Adipose tissue (tissue), 3 donors: ENCODE results near the gene PGAM2. TPM values are rescaled to one million over a fixed set of nuclear protein-coding genes. Genes with fewer than 3 reads are reported as not detected.

Source experiments
- H3K27ac ChIP-seq: one replicate; pipeline ENCODE4 v1.5.1; 2013; ENCODE audit warnings: low read depth, low read length
- WGBS, 3 donors: extraction: QIAGEN DNeasy Blood & Tissue Kit; methylation state at CpG; one replicate each; pipeline ENCODE4 v1.1.7; 2013; 5-methylcytosine and 5-hydroxymethylcytosine counted together
- polyA plus RNA-seq, 3 donors: library from polyadenylated mRNA; stranded (reverse); fragments of 200-250 nt; gene quantifications; one replicate each; pipeline ENCODE4 v1.2.3, GENCODE V29; 2013
- donor health status: healthy with polysubstance abuse.
- donor health status: Bipolar disorder and iron deficiency.
- donor health status: healthy.

Gene PGAM2
- polyA plus RNA-seq, result 1 to 10 TPM; 1.3 to 5.4 (median 2.1) TPM

GRCh38 chr7:44065431-44066110 lies at the start of gene PGAM2:
Gene PGAM2 (minus strand): TSS chr7:44065567. CDS start chr7:44065529, 38 bp downstream.
- 22 to 30% (median 22%) methylated on average over 14 of the region's 14 CpGs for WGBS, 3 donors

DNA sequence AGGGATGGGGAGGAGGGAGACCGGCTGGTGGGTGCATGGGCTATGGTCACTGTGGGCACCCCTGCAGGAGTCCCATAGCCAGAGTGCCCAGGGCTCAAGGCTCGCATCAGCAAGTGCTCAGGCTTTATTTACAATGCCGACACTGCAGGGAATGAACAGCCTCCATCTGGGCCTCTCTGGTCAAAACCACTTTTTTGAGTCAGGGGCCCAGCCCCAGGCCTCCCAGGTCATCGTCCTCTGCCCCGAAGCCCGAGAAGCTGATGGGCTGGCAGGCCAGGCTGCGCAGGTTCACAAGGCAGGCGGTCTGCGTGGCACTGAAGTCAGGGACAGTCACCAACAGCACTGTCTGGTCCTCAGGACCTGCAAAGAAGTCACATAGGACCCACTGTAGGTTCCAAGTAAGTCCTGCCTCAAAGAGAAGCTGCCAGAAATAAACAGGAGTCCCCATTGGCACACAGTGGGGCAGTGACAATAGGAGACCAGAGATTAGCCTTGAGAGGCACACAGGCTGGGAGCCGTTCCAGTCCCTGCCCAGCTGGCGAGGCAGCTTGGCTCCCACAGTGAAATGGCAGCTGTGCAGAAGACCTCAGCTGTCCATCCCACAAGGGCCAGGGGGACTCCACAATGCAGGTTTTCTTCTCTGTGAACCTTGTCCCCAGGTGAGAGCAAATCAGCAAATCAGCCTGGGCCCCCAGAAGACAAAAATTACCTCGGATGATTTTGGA lies 49.4 kb upstream of the PGAM2 start:
- H3K27ac ChIP-seq, result no peak overlapping the region
- 69 to 89% (median 84%) methylated on average over 12 of the region's 12 CpGs for WGBS, 3 donors

More at GRCh38 chr7:44065431-44066110, at the start of gene PGAM2:
- no peak within 1 kb of the TSS for H3K27ac ChIP-seq

DNA sequence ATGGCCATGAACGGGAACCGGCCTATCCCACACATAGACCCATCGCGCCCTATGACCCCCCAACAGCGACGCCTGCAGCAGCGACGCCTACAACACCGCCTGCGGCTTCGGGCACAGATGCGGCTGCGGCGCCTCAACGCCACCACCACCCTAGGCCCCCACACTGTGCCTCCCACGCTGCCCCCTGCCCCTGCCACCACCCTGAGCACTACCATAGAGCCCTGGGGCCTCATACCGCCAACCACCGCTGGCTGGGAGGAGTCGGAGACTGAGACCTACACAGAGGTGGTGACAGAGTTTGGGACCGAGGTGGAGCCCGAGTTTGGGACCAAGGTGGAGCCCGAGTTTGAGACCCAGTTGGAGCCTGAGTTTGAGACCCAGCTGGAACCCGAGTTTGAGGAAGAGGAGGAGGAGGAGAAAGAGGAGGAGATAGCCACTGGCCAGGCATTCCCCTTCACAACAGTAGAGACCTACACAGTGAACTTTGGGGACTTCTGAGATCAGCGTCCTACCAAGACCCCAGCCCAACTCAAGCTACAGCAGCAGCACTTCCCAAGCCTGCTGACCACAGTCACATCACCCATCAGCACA lies 48.5 kb upstream of the PGAM2 start:
- H3K27ac ChIP-seq, result no peak overlapping the region
- 92 to 93% (median 93%) methylated on average over 24 of the region's 24 CpGs for WGBS, 3 donors

DNA sequence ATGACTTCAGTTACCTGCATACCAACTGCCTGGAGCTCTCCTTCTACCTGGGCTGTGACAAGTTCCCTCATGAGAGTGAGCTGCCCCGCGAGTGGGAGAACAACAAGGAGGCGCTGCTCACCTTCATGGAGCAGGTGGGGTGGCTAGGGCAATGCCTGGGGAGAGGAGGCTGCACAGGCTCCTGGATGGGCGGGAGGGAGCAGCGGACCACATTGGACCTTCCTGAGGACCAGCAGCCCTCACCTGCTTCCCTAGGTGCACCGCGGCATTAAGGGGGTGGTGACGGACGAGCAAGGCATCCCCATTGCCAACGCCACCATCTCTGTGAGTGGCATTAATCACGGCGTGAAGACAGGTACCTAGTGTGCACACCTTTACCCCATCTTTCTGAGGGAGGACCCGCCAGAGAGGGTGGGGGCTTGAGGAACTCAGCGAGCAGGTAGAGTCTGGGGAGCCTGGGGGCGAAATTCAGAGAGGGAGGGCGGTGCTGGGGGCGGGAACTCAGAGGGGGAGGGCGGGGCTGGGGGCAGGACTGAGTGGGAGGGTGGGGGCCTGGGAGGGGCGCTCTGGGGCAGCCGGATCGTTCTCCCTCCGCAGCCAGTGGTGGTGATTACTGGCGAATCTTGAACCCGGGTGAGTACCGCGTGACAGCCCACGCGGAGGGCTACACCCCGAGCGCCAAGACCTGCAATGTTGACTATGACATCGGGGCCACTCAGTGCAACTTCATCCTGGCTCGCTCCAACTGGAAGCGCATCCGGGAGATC lies 47.8 kb upstream of the PGAM2 start:
- 77 to 90% (median 90%) methylated on average over 31 to 34 of the region's 34 CpGs for WGBS, 3 donors

DNA sequence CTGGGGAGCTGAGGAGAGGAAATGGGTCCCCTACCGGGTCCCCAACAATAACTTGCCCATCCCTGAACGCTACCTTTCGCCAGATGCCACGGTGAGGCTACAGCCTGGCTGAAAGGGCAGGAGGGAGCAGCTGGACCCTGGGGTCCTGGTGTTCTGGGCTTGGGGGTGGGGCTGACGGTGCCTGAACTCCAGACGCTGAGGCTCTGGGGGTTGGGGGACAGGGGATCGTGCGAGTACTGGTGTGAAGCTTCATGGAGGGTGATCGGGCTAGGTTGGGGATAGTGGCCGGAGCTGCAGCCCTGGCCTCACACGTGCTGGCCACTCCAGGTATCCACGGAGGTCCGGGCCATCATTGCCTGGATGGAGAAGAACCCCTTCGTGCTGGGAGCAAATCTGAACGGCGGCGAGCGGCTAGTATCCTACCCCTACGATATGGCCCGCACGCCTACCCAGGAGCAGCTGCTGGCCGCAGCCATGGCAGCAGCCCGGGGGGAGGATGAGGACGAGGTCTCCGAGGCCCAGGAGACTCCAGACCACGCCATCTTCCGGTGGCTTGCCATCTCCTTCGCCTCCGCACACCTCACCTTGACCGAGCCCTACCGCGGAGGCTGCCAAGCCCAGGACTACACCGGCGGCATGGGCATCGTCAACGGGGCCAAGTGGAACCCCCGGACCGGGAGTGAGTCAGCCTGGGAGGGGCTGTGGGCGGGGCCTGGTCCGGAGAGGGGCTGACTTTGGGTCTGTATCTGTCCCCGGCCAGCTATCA lies 47.0 kb upstream of the PGAM2 start:
- H3K27ac ChIP-seq, result no peak overlapping the region
- WGBS, 3 donors, result 57 to 80% (median 79%) methylated on average over 41 of the region's 41 CpGs

More for the DNA sequence above, 47.8 kb upstream of the PGAM2 start:
- no peak overlapping the region for H3K27ac ChIP-seq

GRCh38 chr7:44111761-44112160 lies 46.4 kb upstream of the PGAM2 start:
- no peak overlapping the region for H3K27ac ChIP-seq
- 84 to 90% (median 86%) methylated on average over 16 of the region's 16 CpGs for WGBS, 3 donors

DNA sequence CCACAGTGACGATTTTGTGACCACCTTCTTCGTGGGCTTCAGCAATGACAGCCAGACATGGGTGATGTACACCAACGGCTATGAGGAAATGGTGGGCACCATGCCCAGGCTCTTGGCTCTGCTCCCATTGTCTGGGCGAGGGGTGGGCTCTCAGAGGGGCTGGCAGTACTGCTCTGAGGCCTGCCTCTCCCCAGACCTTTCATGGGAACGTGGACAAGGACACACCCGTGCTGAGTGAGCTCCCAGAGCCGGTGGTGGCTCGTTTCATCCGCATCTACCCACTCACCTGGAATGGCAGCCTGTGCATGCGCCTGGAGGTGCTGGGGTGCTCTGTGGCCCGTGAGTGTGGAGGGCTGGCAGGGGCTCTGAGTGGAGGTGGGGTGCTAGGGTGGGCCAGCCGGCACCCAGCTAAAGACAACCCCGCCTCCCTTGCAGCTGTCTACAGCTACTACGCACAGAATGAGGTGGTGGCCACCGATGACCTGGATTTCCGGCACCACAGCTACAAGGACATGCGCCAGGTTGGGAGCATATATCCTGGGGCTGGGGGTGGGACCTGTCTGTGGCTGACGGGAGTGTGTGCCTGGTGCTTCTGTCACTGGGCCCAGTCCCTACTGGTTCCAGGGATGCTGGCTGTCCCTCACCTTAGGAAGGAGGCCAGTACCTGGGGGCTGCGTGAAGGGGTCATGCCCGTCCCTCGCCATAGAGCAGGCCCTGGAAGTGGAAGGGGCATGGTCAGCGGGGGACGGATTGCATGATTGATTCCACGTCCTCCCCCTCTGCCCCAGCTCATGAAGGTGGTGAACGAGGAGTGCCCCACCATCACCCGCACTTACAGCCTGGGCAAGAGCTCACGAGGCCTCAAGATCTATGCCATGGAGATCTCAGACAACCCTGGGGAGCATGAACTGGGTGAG lies 45.6 kb upstream of the PGAM2 start:
- WGBS, 3 donors, result 78 to 81% (median 80%) methylated on average over 27 of the region's 27 CpGs
- H3K27ac ChIP-seq, result no peak overlapping the region

- 94 to 95% (median 94%) methylated on average over 18 of the region's 18 CpGs for whole genome bisulfite sequencing, 3 donors
- H3K27ac ChIP-seq, result no peak overlapping the region
These were observed 44.6 kb upstream of the PGAM2 start for GRCh38 chr7:44109991-44110390.

DNA sequence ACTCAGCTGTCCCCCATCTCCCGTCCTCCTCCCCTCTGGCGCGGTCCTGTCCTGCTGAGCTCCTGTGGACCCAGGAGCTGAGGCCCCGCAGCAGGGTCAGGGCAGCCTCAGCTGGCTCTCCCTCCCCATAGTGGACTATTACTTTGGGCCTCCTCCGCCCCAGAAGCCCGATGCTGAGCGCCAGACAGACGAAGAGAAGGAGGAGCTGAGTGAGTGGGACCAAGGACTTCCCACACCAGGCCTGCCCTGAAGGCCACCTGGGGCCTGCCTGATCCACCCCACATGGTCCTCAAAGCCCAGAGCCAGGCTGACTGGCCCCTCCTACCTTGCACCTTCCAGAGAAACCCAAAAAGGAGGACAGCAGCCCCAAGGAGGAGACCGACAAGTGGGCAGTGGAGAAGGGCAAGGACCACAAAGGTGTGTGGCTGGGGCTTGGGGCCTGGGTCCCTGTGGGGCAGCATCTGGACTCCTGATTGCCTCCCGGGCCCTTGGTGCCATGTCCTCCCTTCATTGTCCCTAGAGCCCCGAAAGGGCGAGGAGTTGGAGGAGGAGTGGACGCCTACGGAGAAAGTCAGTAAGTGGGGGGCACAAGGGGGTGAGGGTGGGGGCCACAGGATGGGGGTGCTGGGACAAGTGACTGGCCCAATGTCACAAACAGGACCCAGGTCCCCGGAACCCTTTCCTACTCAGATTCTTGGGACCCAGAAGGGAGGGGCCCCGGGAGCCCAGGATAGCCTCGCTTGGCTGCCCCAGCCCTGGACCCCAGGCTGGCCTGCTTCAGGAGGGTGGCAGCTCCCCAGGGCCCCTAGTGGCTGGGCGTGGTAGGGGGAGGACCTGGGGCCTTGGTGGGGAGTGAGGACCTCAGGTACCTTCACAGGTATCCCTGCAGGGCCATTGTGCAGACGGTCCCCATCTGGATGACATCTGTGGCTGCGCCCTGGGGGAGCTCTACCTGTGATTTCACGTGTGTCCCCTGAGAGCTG lies 43.7 kb upstream of the PGAM2 start:
- 84 to 91% (median 86%) methylated on average over 21 of the region's 21 CpGs for WGBS, 3 donors
- no peak overlapping the region for H3K27ac ChIP-seq

DNA sequence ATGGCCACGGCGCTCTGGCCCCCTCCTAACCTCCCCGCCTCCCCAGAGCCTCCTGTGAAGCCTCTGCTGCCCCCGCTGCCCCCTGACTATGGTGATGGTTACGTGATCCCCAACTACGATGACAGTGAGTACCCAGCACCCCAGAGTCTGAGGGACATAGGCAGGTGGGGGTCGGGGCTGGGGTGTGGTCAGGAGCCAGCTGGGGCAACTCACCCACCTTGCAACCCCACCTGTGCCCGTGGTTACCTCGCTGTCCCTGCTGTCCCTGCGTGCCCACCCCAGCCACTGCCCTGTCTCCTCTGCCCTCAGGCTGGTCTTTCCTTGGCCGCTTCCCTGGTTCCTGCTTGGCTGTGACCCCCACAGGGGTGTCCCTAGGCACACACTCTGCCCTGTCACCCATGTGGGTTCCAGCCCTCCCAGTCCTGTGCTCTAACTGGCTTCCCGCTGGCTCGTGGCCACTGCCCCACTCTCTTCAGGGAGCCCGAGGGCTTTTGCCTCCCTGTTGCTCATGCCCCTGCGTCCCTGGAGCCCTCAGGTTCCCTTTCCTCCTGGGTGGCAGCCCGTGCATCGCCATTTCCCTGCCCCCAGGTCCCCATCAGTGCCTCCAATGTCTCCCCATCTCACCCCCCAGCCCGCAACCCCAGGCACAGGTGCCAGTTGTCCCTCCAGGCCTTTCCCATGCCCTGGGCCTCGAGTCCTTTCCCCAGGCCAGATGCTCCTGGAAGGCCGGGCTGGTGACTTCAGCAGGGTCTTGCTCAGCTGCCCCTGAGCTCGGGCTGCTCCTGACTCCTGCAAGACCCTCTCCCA lies 42.8 kb upstream of the PGAM2 start:
- H3K27ac ChIP-seq, result no peak overlapping the region
- WGBS, 3 donors, result 86 to 90% (median 87%) methylated on average over 21 of the region's 21 CpGs

DNA sequence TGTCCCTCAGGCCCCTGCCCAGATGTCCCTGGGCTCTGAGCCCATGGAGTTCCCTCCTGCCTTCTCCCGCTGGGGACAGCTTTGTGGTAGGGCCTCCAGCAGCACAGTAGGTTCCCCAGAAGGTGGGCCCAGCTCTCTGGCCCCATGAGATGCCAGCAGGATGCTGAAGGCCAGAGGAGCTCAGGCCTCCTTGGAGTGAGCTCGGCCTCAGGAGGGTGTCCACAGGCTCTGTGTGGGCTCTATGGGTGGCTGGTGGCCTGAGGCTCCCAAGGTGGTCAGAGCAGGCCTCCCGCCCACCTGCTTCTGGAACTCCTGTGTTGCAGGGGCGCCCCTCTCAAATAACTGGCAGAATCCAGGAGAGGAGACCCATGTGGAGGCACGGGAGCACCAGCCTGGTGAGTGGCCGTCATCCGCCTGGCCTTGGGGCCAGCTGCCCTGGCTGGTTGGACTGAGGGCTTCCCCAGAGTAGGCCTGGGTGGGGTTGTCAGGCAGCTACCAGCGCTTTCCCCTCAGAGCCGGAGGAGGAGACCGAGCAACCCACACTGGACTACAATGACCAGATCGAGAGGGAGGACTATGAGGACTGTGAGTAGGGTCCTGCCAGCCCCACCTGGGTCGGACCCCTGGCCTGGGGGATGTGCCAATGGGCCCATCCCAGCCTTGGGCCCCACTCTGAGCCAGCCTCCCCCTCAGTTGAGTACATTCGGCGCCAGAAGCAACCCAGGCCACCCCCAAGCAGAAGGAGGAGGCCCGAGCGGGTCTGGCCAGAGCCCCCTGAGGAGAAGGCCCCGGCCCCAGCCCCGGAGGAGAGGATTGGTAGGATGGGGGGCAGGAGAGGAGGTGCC lies 42.0 kb upstream of the PGAM2 start:
- 79 to 92% (median 84%) methylated on average over 18 of the region's 18 CpGs for WGBS, 3 donors
- no peak overlapping the region for H3K27ac ChIP-seq

GRCh38 chr7:44106311-44107065 lies 41.1 kb upstream of the PGAM2 start:
- WGBS, 3 donors, result 85 to 91% (median 85%) methylated on average over 10 of the region's 10 CpGs
- no peak overlapping the region for H3K27ac ChIP-seq

GRCh38 chr7:44105832-44106231 lies 40.5 kb upstream of the PGAM2 start:
- WGBS, 3 donors, result 58 to 90% (median 59%) methylated on average over 2 of the region's 2 CpGs
- H3K27ac ChIP-seq, result no peak overlapping the region
